HCT116 (cell line): ENCODE measurements around the gene GSDMA. TPM values are rescaled to one million over a fixed set of nuclear protein-coding genes. Genes with fewer than 3 reads are reported as not detected.

Experiments used
- ATAC-seq: fragments of 200-7000 bp; cut with Tn5 transposase; 2 replicates; pipeline ENCODE4 v1.9.1; 2020; ENCODE audit warnings: mild to moderate bottlenecking, moderate library complexity
- BruUV-seq: library from RNA; stranded (reverse); fragments of 400-500 nt; replicated peaks from 2 replicates; lab custom pipeline; 2021; lab: Mats Ljungman, UMichigan
- CTCF ChIA-PET: fragments of 300-600 bp; sonication (Branson Sonifier 250); formaldehyde crosslinking; loops from one replicate; lab custom pipeline; 2021; ENCODE audit warnings: antibody characterized with exemption; lab: Charles Lee
- POLR2A ChIA-PET: fragments of 300-600, 350-600 bp; sonication (Branson Sonifier 250); formaldehyde crosslinking; loops from one replicate; lab custom pipeline; 2021; ENCODE audit warnings: antibody characterized with exemption; lab: Charles Lee
- RAD21 ChIA-PET, 2 experiments: fragments of 300-600 bp; sonication (Branson Sonifier 250); formaldehyde crosslinking; loops; one replicate each; lab custom pipeline; 2023; ENCODE audit warnings: low total read pairs in 2 of 2; ENCODE audit not compliant: uncharacterized antibody in 2 of 2, unreplicated experiment in 2 of 2, low non-redundant PET in 1 of 2; lab: Charles Lee
- DNase-seq: peaks from one replicate; pipeline ENCODE4 v3.0.0-alpha.2; 2010; ENCODE audit warnings: low read depth, low spot score
- H2AFZ ChIP-seq: fragments of 200-600 bp; shearing (Covaris generic), sonication (generic); 2 replicates; pipeline ENCODE4 v1.6.1; 2017; ENCODE audit warnings: low read depth, mixed run types, mixed read lengths, antibody characterized with exemption, low read length; ENCODE audit not compliant: poor library complexity, severe bottlenecking
- H3K27ac ChIP-seq: 2 replicates; pipeline ENCODE4 v1.5.1; 2012; ENCODE audit warnings: low read depth, low read length
- H3K27me3 ChIP-seq: fragments of 200-600 bp; sonication (generic); 2 replicates; pipeline ENCODE4 v1.6.1; 2016; ENCODE audit warnings: mixed run types, low read length, mixed read lengths; ENCODE audit not compliant: insufficient read depth
- H3K36me3 ChIP-seq, 2 experiments: fragments of 200-500 bp in 1 of 2; fragments of 200-600 bp in 1 of 2; sonication (Bioruptor generic) in 1 of 2; sonication (generic) in 1 of 2; 2 replicates each; pipeline versions ENCODE4 v1.5.1 to v1.6.1; 2014 to 2016; ENCODE audit warnings: low read length in 2 of 2, inconsistent platforms in 1 of 2, mixed read lengths in 1 of 2, mixed run types in 1 of 2; ENCODE audit not compliant: insufficient read depth in 2 of 2, control insufficient read depth in 1 of 2
- H3K4me1 ChIP-seq, 2 experiments: fragments of 200-600 bp in 1 of 2; sonication (generic) in 1 of 2; 2 replicates each; pipeline versions ENCODE4 v1.5.1 to v1.6.1; 2012 to 2017; ENCODE audit warnings: low read length in 2 of 2, inconsistent platforms in 1 of 2, mild to moderate bottlenecking in 1 of 2, mixed read lengths in 1 of 2, mixed run types in 1 of 2, moderate library complexity in 1 of 2; ENCODE audit not compliant: insufficient read depth in 2 of 2, control insufficient read depth in 1 of 2
- H3K4me2 ChIP-seq: fragments of 200-600 bp; sonication (generic); 2 replicates; pipeline ENCODE4 v1.6.1; 2017; ENCODE audit warnings: mixed run types, low read length, mixed read lengths
- H3K4me3 ChIP-seq, 2 experiments: fragments of 200-600 bp in 1 of 2; sonication (generic) in 1 of 2; replicated peaks in 1 of 2; 2 replicates each; pipeline ENCODE4 v1.5.1; 2011 to 2016; ENCODE audit warnings: low read length in 2 of 2, control low read depth in 1 of 2, low read depth in 1 of 2, mild to moderate bottlenecking in 1 of 2, mixed read lengths in 1 of 2, mixed run types in 1 of 2
- H3K79me2 ChIP-seq: fragments of 200-600 bp; sonication (generic); 2 replicates; pipeline ENCODE4 v1.6.1; 2017; ENCODE audit warnings: mild to moderate bottlenecking, mixed run types, low read length, moderate library complexity, mixed read lengths; ENCODE audit not compliant: insufficient read depth
- H3K9ac ChIP-seq: fragments of 200-600 bp; sonication (generic); 2 replicates; pipeline ENCODE4 v1.6.1; 2016; ENCODE audit warnings: low read length, mixed read lengths
- H3K9me2 ChIP-seq: fragments of 200-600 bp; sonication (generic), shearing (Covaris generic); 2 replicates; pipeline ENCODE4 v1.6.1; 2017; ENCODE audit warnings: mixed run types, mild to moderate bottlenecking, moderate library complexity; ENCODE audit not compliant: insufficient read depth
- H3K9me3 ChIP-seq, 2 experiments: fragments of 200-500 bp in 1 of 2; fragments of 200-600 bp in 1 of 2; sonication (Bioruptor generic) in 1 of 2; sonication (generic) in 1 of 2; 2 replicates each; pipeline ENCODE4 v1.6.1; 2014 to 2017; ENCODE audit warnings: low read length in 2 of 2, mixed read lengths in 2 of 2, inconsistent platforms in 1 of 2, low read depth in 1 of 2, mild to moderate bottlenecking in 1 of 2, mixed run types in 1 of 2, moderate library complexity in 1 of 2; ENCODE audit not compliant: control insufficient read depth in 1 of 2, insufficient read depth in 1 of 2
- H4K20me1 ChIP-seq: fragments of 200-600 bp; sonication (generic), shearing (Covaris generic); 2 replicates; pipeline ENCODE4 v1.6.1; 2017; ENCODE audit warnings: mixed run types, mild to moderate bottlenecking, moderate library complexity; ENCODE audit not compliant: insufficient read depth
- CBX3 ChIP-seq: IDR thresholded peaks from 2 replicates; pipeline ENCODE4 v1.6.1; 2012; ENCODE audit warnings: low read depth
- CTCF ChIP-seq, 3 experiments: fragments of 200-600 bp in 1 of 3; sonication (generic) in 1 of 3; IDR thresholded peaks in 2 of 3; conservative IDR thresholded peaks in 1 of 3; 2 replicates each; pipeline ENCODE4 v1.5.1; 2012 to 2017; ENCODE audit warnings: low read depth in 2 of 3, low read length in 2 of 3, antibody characterized with exemption in 1 of 3, borderline replicate concordance in 1 of 3, control low read depth in 1 of 3, mild to moderate bottlenecking in 1 of 3, mixed read lengths in 1 of 3, mixed run types in 1 of 3, moderate library complexity in 1 of 3; ENCODE audit not compliant: insufficient read depth in 1 of 3
- EGR1 ChIP-seq: IDR thresholded peaks from 2 replicates; pipeline ENCODE4 v1.6.1; 2012; ENCODE audit warnings: low read depth
- ELF1 ChIP-seq: IDR thresholded peaks from 2 replicates; pipeline ENCODE4 v1.6.1; 2012; ENCODE audit warnings: low read depth, borderline replicate concordance
- EZH2phosphoT487 ChIP-seq: fragments of 200-600 bp; IDR thresholded peaks from 2 replicates; pipeline ENCODE4 v1.6.1; 2018; ENCODE audit warnings: antibody characterized with exemption, borderline replicate concordance
- MAX ChIP-seq: IDR thresholded peaks from 2 replicates; pipeline ENCODE4 v1.6.1; 2012
- POLR2A ChIP-seq: IDR thresholded peaks from 2 replicates; pipeline ENCODE4 v1.7.0; 2011; ENCODE audit warnings: borderline replicate concordance; ENCODE audit not compliant: insufficient read depth, insufficient read length; ENCODE audit errors: extremely low read depth
- POLR2AphosphoS5 ChIP-seq: IDR thresholded peaks from 2 replicates; pipeline ENCODE4 v1.6.1; 2011; ENCODE audit warnings: mild to moderate bottlenecking, low read depth, low read length, moderate library complexity
- RAD21 ChIP-seq: IDR thresholded peaks from 2 replicates; pipeline ENCODE4 v1.6.1; 2012; ENCODE audit warnings: low read depth, mild to moderate bottlenecking
- SIN3A ChIP-seq: IDR thresholded peaks from 2 replicates; pipeline ENCODE4 v1.6.1; 2012; ENCODE audit warnings: low read depth
- SP1 ChIP-seq: IDR thresholded peaks from 2 replicates; pipeline ENCODE4 v1.6.1; 2012; ENCODE audit warnings: low read depth
- SRF ChIP-seq: IDR thresholded peaks from 2 replicates; pipeline ENCODE4 v1.6.1; 2012; ENCODE audit warnings: low read depth
- TCF7L2 ChIP-seq: IDR thresholded peaks from 2 replicates; pipeline ENCODE4 v1.7.0; 2011; ENCODE audit warnings: borderline replicate concordance, inconsistent platforms; ENCODE audit not compliant: insufficient read depth, insufficient read length; ENCODE audit errors: extremely low read depth
- YY1 ChIP-seq: IDR thresholded peaks from 2 replicates; pipeline ENCODE4 v1.6.1; 2011; ENCODE audit warnings: low read length, low read depth, moderate library complexity, mild to moderate bottlenecking; ENCODE audit not compliant: insufficient replicate concordance; ENCODE audit errors: extremely low read depth
- ZFX ChIP-seq: fragments of 450-650 bp; IDR thresholded peaks from 2 replicates; pipeline ENCODE4 v1.6.1; 2017
- intact Hi-C: fragments of 100-400 bp; cut with micrococcal nuclease; formaldehyde crosslinking; loops from 2 replicates; pipeline ENCODE4 v1.10.0; 2022
- total RNA-seq: library from RNA; stranded (reverse); gene quantifications from one replicate; pipeline ENCODE4 v1.2.1, GENCODE V29; 2021; ENCODE audit not compliant: unreplicated experiment
- TF ChIP-seq, protein P1 (sequence below): IDR thresholded peaks from 2 replicates; pipeline ENCODE4 v1.6.1; 2011; ENCODE audit warnings: mild to moderate bottlenecking, low read length, moderate library complexity; ENCODE audit not compliant: insufficient replicate concordance; ENCODE audit errors: extremely low read depth
- TF ChIP-seq, protein P2 (sequence below): IDR thresholded peaks from 2 replicates; pipeline ENCODE4 v1.6.1; 2012

GSDMA gene
- total RNA-seq, 1 experiment from 2014 or later = not detected

- RAD21 ChIA-PET = interaction anchor here (1.0 to 1.1 kb wide), 2 partner anchors 22 to 53 kb away, joined by 3 to 5 read pairs; partner anchors contain the start of genes LRRC3C (in 1 of the 2) and ORMDL3 (in 1 of the 2)
- DNase-seq (peak; percentile 100), ATAC-seq (peak; percentile 95)
- Histone ChIP-seq H3K4me2 (peak within 1 kb of the TSS; percentile 96), H3K27ac (peak within 1 kb of the TSS; percentile 94), H2AFZ (peak within 1 kb of the TSS; percentile 83), H3K27me3 (no peaks in the 10 kb centered on the region), H3K79me2 (peaks cover 48% of the 10 kb centered on the region), H3K9ac (peak within 1 kb of the TSS; percentile 98), H3K9me3 (no peaks in the 10 kb centered on the region), H4K20me1 (peaks cover 15% of the 10 kb centered on the region; the same call in 1 of the 2 replicates), H3K9me2 (no peaks in the 10 kb centered on the region), H3K36me3 (peaks cover 10 to 19% of the 10 kb centered on the region in 2 experiments; a peak in 3 of 4 replicates), H3K4me1 (peaks cover 13 to 25% of the 10 kb centered on the region in 2 experiments; a peak in 3 of 4 replicates), H3K4me3 (peak within 1 kb of the TSS; percentile 90 to 100)
- POLR2A ChIA-PET = interaction anchor here (0.7 to 1.1 kb wide), 5 partner anchors 16 to 119 kb away, joined by 3 to 6 read pairs (median 4); no protein-coding TSS in a partner anchor
- no TSS peak for BruUV-seq
- TF ChIP-seq POLR2A (no peak), RAD21 (peak; percentile 96), SIN3A (peak; percentile 87), ZFX (peak; percentile 100), SP1 (peak; percentile 97), SRF (peak; percentile 99), CTCF (IDR thresholded peaks at IDR 0.05 in 2 of 3, conservative IDR thresholded peaks at IDR 0.05 in 1 of 3; ENCODE audit: borderline replicate concordance in 1 of 3, insufficient read depth in 1 of 3, low read depth in 2 of 3, low read length in 2 of 3) (peak; percentile 63 to 96 (median 67)), EGR1 (no peak), YY1 (peak; percentile 92), POLR2AphosphoS5 (peak; percentile 82), ELF1 (no peak; the same call in 1 of the 2 replicates), TCF7L2 (peak; percentile 36), EZH2phosphoT487 (no peak), MAX (peak; percentile 94), CBX3 (peak; percentile 99)
- TF ChIP-seq, protein P1, sequence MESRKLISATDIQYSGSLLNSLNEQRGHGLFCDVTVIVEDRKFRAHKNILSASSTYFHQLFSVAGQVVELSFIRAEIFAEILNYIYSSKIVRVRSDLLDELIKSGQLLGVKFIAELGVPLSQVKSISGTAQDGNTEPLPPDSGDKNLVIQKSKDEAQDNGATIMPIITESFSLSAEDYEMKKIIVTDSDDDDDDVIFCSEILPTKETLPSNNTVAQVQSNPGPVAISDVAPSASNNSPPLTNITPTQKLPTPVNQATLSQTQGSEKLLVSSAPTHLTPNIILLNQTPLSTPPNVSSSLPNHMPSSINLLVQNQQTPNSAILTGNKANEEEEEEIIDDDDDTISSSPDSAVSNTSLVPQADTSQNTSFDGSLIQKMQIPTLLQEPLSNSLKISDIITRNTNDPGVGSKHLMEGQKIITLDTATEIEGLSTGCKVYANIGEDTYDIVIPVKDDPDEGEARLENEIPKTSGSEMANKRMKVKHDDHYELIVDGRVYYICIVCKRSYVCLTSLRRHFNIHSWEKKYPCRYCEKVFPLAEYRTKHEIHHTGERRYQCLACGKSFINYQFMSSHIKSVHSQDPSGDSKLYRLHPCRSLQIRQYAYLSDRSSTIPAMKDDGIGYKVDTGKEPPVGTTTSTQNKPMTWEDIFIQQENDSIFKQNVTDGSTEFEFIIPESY = peak; percentile 75
- TF ChIP-seq, protein P2, sequence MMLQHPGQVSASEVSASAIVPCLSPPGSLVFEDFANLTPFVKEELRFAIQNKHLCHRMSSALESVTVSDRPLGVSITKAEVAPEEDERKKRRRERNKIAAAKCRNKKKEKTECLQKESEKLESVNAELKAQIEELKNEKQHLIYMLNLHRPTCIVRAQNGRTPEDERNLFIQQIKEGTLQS = no peak
- CTCF ChIA-PET = interaction anchor here (0.6 to 1.4 kb wide), 12 partner anchors 12 to 749 kb away, joined by 3 to 15 read pairs (median 3); no protein-coding TSS in a partner anchor
- intact Hi-C loops = loop anchor here (1.0 to 5.0 kb wide), 4 partner anchors 27 to 358 kb away; no protein-coding TSS in a partner anchor
These were observed 17.8 kb downstream of the GSDMA start, which contains the start of gene PSMD3 for GRCh38 chr17:39980351-39981206. TSS of gene PSMD3 (plus strand) at chr17:39980807. CDS start at chr17:39980971, 164 bp downstream.
